Activated B cell treated with CpG ODN at 0.5 μM for 24 hours (primary cell): ENCODE results near the gene TBC1D1. TPM values are rescaled to one million over a fixed set of nuclear protein-coding genes. Genes with fewer than 3 reads are reported as not detected.
A peak's percentile ranks its signal among the peaks of the same experiment; 100 is the strongest.

Experiments used
- ATAC-seq: fragments of 200-7000 bp; cut with Tn5 transposase; one replicate; pipeline ENCODE4 v1.10.0; 2021; ENCODE audit warnings: low read depth, mild to moderate bottlenecking, moderate library complexity
- CTCF ChIA-PET: fragments of 350-600 bp; sonication (Branson Sonifier 250); formaldehyde crosslinking; loops from one replicate; lab custom pipeline; 2021; ENCODE audit warnings: antibody characterized with exemption; lab: Charles Lee
- POLR2A ChIA-PET: fragments of 350-600 bp; sonication (Branson Sonifier 250); formaldehyde crosslinking; loops from one replicate; lab custom pipeline; 2021; ENCODE audit warnings: antibody characterized with exemption; lab: Charles Lee
- DNase-seq: peaks from one replicate; pipeline ENCODE4 v3.0.0; 2022
- H3K27ac Mint-ChIP-seq: one replicate; pipeline ENCODE4 v1.8.0; 2020; ENCODE audit warnings: mixed read lengths
- H3K27me3 Mint-ChIP-seq: one replicate; pipeline ENCODE4 v1.8.0; 2021; ENCODE audit warnings: mixed read lengths
- H3K36me3 Mint-ChIP-seq: one replicate; pipeline ENCODE4 v1.8.0; 2021; ENCODE audit warnings: low read depth, mixed read lengths
- H3K4me1 Mint-ChIP-seq: one replicate; pipeline ENCODE4 v1.8.0; 2021; ENCODE audit warnings: mixed read lengths
- H3K4me3 Mint-ChIP-seq: one replicate; pipeline ENCODE4 v1.8.0; 2020; ENCODE audit warnings: mild to moderate bottlenecking, mixed read lengths
- H3K9me3 Mint-ChIP-seq: one replicate; pipeline ENCODE4 v1.8.0; 2020; ENCODE audit warnings: mixed read lengths
- CTCF ChIP-seq: fragments of 200-600 bp; IDR thresholded peaks from one replicate; pipeline ENCODE4 v1.8.0; 2022; ENCODE audit warnings: antibody characterized with exemption, mild to moderate bottlenecking
- intact Hi-C: fragments of 100-400 bp; cut with micrococcal nuclease; formaldehyde crosslinking; loops from one replicate; pipeline ENCODE4 v1.15.1; 2024
- total RNA-seq: library from RNA; stranded (reverse); gene quantifications from 2 replicates; pipeline ENCODE4 v1.2.3, GENCODE V29; 2022

TBC1D1 gene
- total RNA-seq, 1 donor from 2014 or later: 84.8 TPM

GRCh38 chr4:37885496-37885895, 5.4 kb upstream of the TBC1D1 start:
- TF ChIP-seq CTCF: no peak
- peaks cover 12% of the 10 kb centered on the region for H3K4me1 Mint-ChIP-seq
- H3K36me3 Mint-ChIP-seq: no peaks in the 10 kb centered on the region
- ATAC-seq: no peak
- H3K27me3 Mint-ChIP-seq: peaks cover 2% of the 10 kb centered on the region
- no peak for DNase-seq
- intact Hi-C loops: no loop called here
- no peak overlapping the region for H3K4me3 Mint-ChIP-seq
- ChIA-PET POLR2A (no interaction called here), CTCF (no interaction called here)
- no peaks in the 10 kb centered on the region for H3K9me3 Mint-ChIP-seq
- H3K27ac Mint-ChIP-seq: no peak overlapping the region

- H3K4me1 Mint-ChIP-seq: peaks cover 44% of the 10 kb centered on the region
- peak overlapping the region; percentile 94 for H3K4me3 Mint-ChIP-seq
- peaks cover 4% of the 10 kb centered on the region for H3K36me3 Mint-ChIP-seq
- no peaks in the 10 kb centered on the region for H3K9me3 Mint-ChIP-seq
- peak overlapping the region; percentile 56 for H3K27ac Mint-ChIP-seq
- no peak for TF ChIP-seq CTCF
- no peak for DNase-seq
- peak; percentile 23 for ATAC-seq
- CTCF ChIA-PET: interaction anchor here (0.8 kb wide), 1 partner anchor 145 kb away, joined by 3 read pairs; no protein-coding TSS in a partner anchor
- H3K27me3 Mint-ChIP-seq: no peaks in the 10 kb centered on the region
- intact Hi-C loops: loop anchor here (1.0 to 10.0 kb wide), 12 partner anchors 11 to 1747 kb away; partner anchors contain the start of genes ARAP2, RFC1, SMIM14 and TMEM156
- POLR2A ChIA-PET: interaction anchor here (0.5 to 3.8 kb wide), 9 partner anchors 8 to 94 kb away, joined by 3 to 48 read pairs (median 4); partner anchors contain the start of gene PGM2
Observed at GRCh38 chr4:37889849-37890800, 759 bp upstream of the TBC1D1 start.

GRCh38 chr4:37891260-37892159, 626 bp downstream of the TBC1D1 start:
- H3K36me3 Mint-ChIP-seq: peaks cover 4% of the 10 kb centered on the region
- no peak for TF ChIP-seq CTCF
- no peak for DNase-seq
- H3K4me1 Mint-ChIP-seq: peaks cover 57% of the 10 kb centered on the region
- peak overlapping the region; percentile 97 for H3K27ac Mint-ChIP-seq
- CTCF ChIA-PET: interaction anchor here (0.6 to 1.6 kb wide), 6 partner anchors 66 to 1616 kb away, joined by 3 to 5 read pairs (median 4); no protein-coding TSS in a partner anchor
- intact Hi-C loops: loop anchor here (1.0 to 10.0 kb wide), 17 partner anchors 15 to 1746 kb away; partner anchors contain the start of genes ARAP2, PGM2, RELL1 and RFC1
- POLR2A ChIA-PET: interaction anchor here (0.6 to 3.8 kb wide), 19 partner anchors 10 to 1723 kb away, joined by 3 to 48 read pairs (median 5); partner anchors contain the start of gene PGM2
- H3K4me3 Mint-ChIP-seq: peak overlapping the region; percentile 94
- no peaks in the 10 kb centered on the region for H3K27me3 Mint-ChIP-seq
- peak; percentile 47 for ATAC-seq
- no peaks in the 10 kb centered on the region for H3K9me3 Mint-ChIP-seq

- no peak for TF ChIP-seq CTCF
- Mint-ChIP-seq H3K27me3 (no peaks in the 10 kb centered on the region), H3K36me3 (peaks cover 4% of the 10 kb centered on the region), H3K4me1 (peaks cover 66% of the 10 kb centered on the region), H3K4me3 (peak overlapping the region; percentile 94), H3K9me3 (no peaks in the 10 kb centered on the region), H3K27ac (peak overlapping the region; percentile 97)
- CTCF ChIA-PET: interaction anchor here (0.6 to 1.6 kb wide), 3 partner anchors 86 to 290 kb away, joined by 3 to 5 read pairs (median 3); no protein-coding TSS in a partner anchor
- peak; percentile 41 for DNase-seq
- ATAC-seq: peak; percentile 65
- intact Hi-C loops: loop anchor here (1.0 to 10.0 kb wide), 10 partner anchors 14 to 1745 kb away; partner anchors contain the start of genes ARAP2, RFC1, SMIM14 and TMEM156
- POLR2A ChIA-PET: interaction anchor here (0.9 to 3.8 kb wide), 5 partner anchors 40 to 1746 kb away, joined by 4 to 48 read pairs (median 9); partner anchors contain the start of genes PGM2 and SMIM14
Observed at GRCh38 chr4:37892641-37893040, 1.8 kb downstream of the TBC1D1 start.
